ENCODE data around the gene UBQLN3.

The UBQLN3 gene

DNA sequence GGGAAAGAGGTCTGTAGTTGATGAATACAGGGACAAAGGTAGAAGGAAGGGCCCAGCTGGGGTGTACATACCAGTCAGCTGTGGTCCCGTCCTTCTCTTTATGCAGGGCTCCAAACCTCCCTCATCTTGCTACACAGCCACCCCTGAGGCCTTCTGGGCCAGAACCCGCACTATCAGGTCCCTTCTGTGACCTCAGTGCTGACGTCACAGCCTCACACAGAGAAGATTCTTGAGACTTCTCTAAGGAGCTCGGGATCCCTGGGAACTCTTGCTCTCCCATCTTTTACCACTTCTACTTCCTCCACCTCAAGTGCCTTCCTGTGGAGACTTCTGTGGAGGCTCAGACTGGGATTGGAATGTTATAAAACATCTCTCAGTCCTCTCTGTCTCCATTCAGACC is at the start of gene UBQLN3:
TSS of gene UBQLN3 (minus strand) at position 155 of the 400 bp plus-strand sequence. CDS start 399 bp downstream, outside the sequence.
- DNase-seq = no peak

DNA sequence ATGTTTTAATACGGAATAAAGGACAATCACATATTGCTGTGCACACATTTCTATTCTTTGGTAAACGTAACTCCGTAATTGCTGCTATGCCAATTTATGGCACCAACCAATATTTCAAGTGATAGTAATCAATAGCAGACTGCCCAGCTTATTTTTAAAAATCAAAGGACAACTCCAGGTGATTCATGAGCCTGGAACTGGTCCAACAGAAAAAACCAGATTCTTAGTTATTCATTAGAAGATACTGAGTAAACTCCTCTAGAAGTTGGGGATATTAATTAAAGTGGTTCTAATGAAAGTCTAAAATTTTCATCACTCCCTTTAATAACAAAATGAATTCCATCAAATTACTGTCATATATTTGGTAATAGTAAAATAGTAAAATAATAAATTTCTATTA is 48.0 kb upstream of the UBQLN3 start:
- no peak for DNase-seq

DNA sequence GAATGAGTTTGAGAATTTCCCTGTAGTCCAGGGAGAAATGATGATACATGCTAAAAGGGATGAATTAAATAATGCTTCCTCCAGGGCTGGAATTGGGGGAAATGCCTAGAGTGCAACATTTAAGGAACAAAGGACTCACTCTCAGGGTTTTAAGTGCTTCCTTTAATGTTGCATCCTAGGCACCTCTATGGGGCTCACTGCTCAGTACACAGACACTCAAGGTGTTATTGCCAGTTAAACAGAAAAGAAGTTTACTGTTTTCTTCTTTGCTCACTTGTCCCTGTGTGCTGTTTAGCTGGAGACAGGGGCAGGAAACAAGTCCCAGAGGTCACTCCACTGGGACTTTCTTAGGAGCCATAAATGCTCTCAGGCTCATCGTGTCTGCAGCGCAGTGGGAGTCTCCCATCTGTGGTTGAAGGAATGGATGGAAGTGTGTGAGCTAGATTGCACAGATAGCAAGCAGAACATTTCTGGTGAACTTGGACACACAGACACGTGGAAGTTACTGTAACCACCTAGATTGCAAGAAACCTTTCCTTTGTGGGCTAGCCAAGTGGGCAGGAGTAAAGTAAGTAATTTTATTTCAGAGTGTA is 46.9 kb upstream of the UBQLN3 start:
- no peak for DNase-seq

DNA sequence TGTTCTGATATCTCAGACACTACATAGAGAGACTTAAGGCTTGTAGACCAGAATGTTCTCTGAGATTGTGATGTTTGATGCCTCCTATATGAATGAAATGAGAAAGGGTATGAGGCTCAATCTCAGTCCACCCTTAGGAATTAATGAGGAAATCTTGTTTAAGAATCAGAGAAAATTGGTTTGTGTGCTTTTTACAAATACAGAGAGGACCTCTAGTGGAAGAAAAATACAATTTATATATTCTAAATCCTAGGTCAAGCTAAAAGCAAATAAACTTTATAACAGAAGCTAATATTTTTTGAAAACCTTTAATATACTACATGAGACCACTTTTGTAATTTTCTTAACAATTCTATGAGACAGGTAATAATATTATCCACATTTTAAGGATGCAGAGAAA is 43.6 kb upstream of the UBQLN3 start:
- DNase-seq = no peak

DNA sequence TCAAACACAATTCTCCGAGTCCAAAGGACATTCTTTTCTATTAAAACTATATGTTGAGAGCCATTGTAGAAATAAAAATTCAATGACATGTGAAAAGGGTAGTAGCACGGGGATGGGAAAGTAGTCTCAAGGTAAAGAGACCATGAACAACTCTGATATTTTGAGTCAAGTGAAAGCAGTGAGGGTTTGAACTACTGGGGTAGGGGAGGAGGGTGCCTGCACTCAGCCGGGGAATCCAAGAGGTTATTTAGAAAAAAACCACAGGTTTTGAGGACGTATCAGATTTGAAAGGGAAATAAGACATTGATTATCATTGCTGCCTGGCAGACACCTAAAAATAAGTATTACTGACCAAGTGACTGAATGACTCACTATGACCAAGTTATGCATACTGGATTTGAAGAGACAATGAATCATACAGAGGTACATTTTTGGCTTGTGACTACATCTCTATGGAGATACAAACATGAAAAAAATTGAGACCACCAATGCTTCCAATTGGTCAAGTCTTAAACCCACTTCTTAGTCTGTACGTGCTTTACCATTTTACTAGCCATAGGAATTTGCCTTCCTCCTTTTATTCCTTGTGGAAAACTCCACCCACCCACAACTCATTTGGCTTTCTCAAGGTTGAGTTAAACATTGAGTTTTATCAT is 40.8 kb upstream of the UBQLN3 start:
- no peak for DNase-seq

DNA sequence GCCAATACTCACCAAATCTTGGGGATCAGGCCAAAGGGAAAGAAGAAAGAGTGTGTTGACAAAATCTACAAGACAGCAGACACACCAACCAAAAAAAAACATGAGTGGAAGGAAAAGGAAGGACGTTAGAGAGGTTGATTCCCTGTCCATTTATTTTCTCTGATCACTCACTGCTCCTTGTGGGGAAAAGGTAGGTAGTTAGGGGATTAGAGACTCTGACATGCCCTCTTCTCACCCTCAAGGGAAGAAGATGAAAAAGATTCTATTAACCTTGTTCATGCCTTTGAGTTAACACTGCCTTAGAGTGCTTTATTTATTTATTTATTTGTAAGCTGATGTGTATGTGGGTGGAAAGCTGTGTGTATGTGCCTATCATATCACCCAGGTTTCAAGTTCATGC is 38.7 kb upstream of the UBQLN3 start, which contains the start of gene OR52H1:
TSS of gene OR52H1 (minus strand) at position 101 of the 400 bp plus-strand sequence. CDS start 3,035 bp downstream, outside the sequence.
- DNase-seq = no peak

DNA sequence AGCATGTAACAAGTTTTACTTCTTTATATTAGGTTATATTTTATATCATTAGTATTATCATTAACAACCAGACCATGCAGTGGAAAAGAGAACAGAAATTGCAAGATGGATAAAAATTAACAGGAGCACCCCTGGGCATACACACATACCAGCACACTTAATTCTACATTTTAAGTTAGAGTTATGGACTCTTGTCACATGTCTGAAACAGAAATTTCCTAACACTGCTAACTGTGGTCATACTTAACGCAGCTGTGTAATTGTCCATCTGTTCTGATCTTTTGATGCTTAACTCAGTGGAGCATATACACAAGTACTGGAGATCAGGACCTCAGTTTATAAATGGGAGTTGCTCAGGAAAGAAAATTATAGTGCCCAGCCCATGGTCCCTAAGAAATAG is 38.2 kb upstream of the UBQLN3 start:
- DNase-seq = no peak

DNA sequence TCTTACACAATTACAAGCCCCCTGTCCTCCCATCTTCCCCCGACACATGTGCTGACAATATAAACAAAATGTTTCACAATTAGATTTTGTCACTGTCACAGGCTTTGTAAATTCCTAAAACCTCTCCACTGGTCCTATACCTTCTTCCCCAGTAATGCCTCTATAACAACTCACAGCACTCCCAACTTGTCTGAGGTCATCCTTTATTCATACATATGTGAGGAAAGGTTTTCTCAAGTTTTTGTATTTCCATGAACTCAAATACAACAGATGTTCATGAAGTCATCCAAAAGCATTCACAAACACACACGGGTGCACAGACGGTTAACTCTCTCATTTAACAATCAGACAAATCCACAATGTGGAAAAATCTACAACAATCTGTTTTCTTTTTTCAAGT is 36.7 kb upstream of the UBQLN3 start:
- DNase-seq = no peak

DNA sequence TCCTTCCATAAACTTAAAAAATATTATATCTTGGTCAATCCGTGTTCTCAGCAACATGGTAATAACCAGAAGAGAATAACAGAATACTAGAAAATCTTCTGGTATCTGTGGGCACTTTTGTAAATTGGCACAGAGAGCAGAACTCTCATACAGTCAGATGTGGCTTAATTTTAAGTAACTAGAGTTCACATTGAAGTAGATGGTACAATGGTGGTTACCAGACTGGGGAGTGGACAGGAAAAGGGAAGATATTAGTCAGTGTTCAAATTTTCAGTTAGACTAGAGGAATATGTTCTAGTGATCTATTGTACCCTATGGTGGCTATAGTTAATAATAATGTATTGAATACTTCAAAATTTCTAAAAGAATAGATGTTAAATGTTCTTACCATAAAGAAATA is 31.7 kb upstream of the UBQLN3 start:
- no peak for DNase-seq

DNA sequence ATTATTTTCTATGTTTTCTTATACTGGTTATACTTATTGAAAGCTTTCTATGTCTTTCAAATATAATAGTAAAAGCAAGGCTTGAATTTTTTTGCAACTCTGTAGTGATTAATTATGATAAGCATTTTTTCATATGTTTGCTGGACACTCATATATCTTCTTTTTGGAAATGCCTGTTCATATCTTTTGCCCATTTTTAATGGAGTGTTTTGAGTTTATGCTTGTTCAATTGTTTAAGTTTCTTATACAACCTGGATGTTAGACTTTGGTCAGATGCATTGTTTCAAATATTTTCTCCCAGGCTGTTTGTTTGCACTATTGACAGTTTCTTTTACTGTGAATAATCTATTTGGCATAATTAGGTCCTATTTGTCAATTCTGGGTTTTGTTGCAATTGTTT is 26.7 kb upstream of the UBQLN3 start:
- no peak for DNase-seq

DNA sequence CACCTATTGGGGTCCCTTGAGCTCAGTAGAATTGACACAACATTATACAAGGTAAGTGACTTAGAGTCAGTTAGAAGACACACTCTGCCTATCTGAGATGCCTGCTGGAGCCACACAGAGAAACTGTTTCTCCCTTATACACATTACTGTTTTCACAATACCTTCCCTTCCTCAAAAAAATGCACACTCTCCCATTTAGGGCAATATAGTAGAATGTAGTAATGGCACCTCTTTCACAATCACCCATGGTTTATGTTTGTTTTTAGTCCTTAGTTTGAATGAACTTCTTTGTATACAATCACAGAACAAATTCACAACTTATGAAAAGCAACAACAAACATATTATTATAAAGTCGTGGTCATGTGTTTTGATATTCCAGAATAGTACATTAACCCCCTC is 24.3 kb upstream of the UBQLN3 start:
- DNase-seq = no peak

DNA sequence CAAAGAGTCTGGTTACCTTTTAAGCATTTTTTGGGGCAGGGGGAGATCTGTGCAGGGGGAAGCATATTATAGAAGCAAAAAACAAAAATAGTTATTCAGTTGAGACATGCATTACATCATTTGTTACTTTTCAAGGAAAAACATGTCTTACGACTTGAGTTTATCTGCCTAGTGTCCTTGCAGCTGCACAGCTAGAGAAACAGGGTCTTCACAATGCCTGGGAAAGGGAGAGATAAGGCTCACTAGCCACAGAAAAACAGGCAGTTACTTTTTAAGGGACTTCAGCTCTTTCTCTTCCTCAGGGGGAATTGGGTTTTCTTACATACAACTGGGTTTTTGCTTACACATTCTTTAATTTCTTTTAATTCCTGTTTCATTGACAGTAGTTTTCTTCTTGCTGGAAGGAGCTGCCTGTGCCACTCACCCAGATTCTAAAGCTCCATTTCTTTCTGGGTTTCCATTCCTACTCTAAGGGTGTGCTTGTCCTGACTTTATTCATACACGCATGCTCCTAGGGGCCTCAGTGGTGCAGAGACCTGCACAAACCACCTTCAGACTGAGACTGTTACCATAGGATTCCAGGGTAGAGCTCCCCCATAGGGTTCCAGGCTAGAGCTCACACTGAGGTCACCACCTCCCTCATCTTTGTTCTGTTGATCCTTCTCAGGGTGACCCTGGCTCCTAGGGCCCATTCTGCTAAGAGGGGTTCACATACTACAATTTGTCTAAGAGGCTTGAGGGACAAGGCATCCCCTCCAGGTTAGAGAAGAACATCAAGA is 21.5 kb upstream of the UBQLN3 start:
- DNase-seq = no peak

DNA sequence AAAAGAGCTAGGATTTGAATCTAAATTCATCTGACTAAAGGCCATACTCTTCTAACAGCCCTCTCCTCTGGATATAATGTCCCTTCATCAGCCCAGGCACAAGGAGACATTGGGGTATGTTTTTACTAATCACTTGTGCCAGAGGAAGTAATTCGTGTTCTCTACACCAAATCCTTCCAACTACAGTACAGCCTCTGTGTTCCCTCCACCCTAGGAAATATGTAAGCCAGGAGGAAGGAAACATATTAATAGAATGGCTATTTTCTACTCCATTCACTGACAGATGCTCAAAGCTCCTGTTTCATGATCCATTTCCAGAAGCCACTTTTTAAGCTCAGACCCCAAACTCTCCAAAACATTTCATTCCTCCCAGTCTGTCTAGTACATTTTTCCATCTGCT is 18.7 kb upstream of the UBQLN3 start:
- DNase-seq = no peak

DNA sequence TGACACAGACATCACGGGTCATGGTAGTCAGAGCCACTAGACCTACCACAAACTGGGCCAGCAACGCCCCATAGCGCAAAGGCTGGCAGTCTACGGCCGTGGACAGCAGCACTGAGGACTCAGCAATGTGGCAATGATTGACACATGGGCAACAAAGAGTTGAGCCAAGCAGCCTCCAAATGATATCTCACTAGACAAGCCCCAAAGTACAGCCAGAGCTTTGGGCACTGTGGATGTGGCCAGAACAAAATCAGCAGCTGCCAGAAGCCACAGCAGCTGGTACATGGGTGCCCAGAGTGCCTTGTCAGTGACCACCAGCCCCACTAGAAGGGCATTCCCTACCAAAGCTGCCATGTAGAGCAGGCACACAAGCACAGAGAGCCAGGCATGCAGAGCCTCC is 18.0 kb upstream of the UBQLN3 start:
- DNase-seq = no peak

DNA sequence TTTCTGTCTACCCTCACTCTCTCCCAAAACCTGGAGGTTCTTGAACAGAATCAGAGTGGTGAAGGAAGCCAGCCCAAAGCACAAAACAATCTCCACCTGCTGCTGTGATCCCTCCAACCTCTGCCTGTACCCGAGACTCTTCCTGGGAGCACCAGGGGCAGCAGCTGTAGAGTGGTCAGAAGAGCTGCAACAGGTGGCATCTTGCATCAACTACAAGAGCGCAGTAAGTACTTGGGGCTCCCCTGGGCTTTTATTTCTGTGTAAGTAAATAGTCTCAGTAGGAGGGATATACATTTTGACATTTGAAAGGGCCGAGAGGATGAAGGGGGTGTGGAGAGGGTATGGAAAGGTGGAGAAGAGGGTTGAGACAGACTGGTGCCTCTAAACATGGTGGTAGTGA is 15.0 kb upstream of the UBQLN3 start:
- no peak for DNase-seq

DNA sequence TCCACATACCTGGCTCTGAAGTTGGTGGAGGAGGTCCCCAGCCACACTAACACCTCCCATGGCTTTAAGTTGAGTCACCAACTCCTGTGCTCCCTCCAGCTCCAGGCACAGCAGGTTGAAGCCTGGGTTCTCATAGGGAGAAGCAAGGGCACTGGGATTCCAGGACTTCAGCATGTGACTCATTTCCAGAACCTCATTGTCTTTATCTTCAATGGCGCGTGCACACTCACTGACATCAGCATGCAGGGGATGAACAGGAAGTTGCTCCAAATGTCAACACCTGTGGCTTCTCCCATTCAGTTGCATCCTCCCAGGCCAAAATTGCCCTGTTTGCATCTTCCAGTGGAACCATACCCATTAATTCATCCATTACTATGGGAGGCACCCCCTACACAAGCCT is 12.6 kb upstream of the UBQLN3 start:
- no peak for DNase-seq

DNA sequence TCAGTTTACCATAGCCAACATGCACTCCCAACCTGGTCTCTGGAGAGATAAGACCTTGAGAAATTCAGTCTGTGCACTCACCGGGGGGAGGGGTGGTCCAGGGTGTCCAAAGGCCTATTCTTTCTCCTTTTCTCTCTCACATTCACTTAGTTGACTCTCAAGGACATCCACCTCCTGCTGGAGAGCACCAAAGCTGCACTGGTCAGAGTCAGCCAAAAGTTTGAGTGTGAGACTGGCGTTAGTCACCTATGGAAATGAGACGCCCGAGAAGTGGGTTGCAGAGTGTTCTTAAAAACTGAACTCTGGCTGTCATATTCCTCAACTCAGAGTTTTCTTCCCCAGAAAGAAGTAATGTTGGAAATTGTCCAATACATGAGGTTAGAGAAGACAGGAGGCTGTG is 11.8 kb upstream of the UBQLN3 start:
- no peak for DNase-seq

DNA sequence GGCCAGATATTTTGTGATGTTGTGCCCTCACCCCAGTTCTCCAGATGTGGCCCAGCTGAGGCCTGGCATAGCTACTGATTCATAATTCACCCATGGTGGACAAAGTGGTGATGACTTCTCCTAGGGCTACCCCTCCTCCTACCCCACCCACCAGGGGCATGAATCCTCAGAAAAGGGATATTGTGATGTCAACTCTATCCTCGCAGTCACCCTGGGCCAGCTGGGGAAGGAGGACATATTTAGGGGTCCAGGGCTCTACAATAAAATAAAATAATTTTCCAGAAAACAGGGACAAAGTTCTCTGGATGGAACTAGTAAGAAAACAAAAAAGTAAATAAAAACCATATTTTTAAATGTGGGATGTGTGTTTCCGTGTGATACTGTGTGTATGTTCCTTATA is 6.8 kb upstream of the UBQLN3 start, which contains the start of gene UBQLNL:
TSS of gene UBQLNL (minus strand) at position 101 of the 400 bp plus-strand sequence. CDS start 258 bp downstream, outside the sequence.
- DNase-seq = no peak

DNA sequence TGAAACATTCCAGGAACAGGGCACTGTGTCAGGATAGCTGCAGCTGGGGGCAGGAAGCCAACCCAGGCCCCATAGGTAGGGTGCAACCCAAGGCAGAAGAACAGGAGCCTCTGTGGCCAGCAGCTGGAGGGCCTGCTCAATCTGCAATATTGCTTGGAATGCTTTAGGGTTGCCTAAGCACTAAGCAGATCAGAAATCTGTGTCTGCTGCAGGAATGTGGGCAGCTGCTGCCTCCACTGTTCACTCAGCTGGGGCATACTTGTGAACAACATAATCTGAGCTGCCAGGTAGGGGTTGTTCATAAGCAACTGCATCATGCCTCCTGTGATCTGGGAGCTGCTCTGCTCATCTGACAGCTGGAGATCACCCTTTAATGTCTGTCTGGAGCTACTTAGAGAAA is 5.1 kb upstream of the UBQLN3 start:
- DNase-seq = no peak

DNA sequence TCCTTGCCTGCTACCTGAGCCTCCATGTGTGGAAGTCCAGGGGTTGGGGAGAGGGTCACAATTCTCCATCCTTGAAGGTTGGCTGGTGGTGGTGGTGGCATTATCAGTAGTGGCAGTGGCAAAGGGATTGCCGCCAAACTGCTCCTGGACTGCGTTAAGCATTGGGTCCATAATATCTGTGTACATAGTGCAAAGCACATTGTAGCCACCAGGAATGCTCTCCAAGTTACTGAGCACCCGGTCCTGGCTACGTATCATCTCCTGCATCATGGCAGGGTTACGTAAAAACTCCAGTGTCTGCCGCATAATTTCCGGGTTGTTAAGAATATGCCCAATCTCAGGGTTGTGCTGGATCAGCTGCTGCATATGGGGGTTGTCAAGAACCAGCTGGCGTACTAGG is 1.2 kb downstream of the UBQLN3 start:
- DNase-seq = no peak

DNA sequence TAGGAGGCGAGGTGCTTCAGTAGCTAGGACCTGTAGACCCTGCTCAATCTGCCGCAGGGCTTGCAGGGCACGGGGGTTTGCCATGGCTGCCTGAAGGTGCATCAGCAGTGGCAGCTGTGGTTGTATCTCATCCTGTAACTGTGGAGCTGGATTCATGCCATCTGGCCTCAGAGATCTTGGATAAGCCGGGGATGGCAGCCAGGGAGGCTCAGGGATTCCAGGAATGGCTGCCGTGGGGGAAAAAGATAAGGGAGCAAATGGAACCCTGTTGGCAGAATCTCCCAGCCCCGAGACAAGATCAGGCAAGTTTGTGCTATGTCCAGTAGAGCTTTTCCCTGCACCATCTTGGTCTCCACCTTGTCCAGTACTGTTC is 1.8 kb downstream of the UBQLN3 start:
- DNase-seq = no peak

DNA sequence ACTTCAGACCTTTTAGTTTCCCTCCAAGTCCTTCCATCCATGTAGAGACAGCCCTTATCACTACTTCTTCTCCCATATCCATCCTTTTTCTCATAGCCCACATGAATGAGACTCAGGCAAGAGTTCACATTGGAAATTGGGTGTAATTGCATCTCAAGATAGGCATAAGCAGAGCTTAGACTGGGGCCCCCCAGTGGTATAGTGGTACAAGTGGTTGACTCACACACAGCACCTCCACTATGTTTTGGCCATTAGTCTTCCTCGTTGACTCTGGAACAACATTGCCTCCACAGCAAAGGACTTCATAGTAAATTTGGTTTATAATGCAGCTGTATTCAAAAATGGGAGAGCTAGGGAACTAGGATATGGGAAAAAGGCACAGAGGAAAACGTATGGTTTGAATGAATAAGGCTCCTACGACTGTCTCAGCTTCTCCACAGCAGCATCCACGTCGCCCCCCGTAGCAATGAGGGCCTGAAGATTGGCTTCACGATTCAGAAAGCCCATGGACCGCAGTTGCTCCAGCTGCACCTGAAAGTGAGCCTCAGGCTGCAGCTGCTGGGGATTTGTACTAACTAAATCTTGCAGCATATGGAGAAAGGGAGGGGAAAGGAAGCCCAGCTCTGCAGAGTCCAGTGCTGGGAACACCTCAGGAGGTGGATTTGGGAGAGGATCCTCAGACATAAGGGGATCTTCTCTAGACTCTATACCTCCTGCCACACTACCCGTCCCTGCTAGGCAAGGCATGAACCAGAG is 2.4 kb downstream of the UBQLN3 start:
- no peak for DNase-seq

DNA sequence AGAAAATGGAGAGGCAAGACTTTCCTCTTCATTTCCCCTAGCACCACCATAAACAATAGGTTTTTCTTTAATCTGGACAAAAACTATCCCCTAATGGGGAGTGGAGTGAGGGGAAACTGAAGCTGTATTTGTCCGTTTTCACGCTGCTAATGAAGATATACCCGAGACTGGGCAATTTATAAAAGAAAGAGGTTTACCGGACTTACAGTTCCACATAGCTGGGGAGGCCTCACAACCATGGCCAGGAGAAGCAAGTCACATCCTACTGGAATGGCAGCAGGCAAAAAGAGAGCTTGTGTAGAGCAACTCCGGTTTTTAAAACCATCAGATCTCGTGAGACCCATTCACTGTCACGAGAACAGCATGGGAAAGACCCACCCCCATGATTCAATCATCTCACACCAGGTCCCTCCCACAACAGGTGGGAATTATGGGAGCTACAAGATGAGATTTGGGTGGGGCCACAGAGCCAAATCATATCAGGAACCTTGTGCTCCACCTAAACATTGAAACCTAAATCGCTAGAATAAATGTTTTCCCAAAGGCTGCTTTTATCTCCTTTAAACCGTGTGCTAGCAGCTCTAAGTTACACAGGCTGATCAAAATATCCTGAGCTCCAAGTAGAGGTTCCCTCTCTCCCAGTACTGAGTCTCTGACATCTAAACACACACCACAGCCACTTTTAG is 4.3 kb downstream of the UBQLN3 start:
- no peak for DNase-seq
